GM12878 (cell line): Measurements from ENCODE around the gene B4GALT3. TPM values are rescaled to one million over a fixed set of nuclear protein-coding genes. Genes with fewer than 3 reads are reported as not detected.

ENCODE experiments used
- ATF7 ChIP-seq: fragments of 450-650 bp; IDR thresholded peaks from 2 replicates; pipeline ENCODE4 v1.6.1; 2016; ENCODE audit warnings: low read depth, mild to moderate bottlenecking
- BRCA1 ChIP-seq: IDR thresholded peaks from 2 replicates; pipeline ENCODE4 v1.6.1; 2011; ENCODE audit warnings: low read depth, low read length, improper control_type of control experiment
- CEBPB ChIP-seq, 2 experiments: fragments of 150-350 bp in 1 of 2; IDR thresholded peaks; 2 replicates each; pipeline ENCODE4 v1.6.1; 2012 to 2014; ENCODE audit warnings: low read depth in 2 of 2, low read length in 2 of 2, borderline replicate concordance in 1 of 2, inconsistent platforms in 1 of 2
- CREB1 ChIP-seq: IDR thresholded peaks from 2 replicates; pipeline ENCODE4 v1.6.1; 2012; ENCODE audit warnings: low read depth, mild to moderate bottlenecking, inconsistent platforms
- ETV6 ChIP-seq, 2 experiments: fragments of 450-650 bp in 1 of 2; IDR thresholded peaks in 1 of 2; conservative IDR thresholded peaks in 1 of 2; 2 replicates each; pipeline ENCODE4 v1.6.1; 2014; ENCODE audit warnings: antibody characterized with exemption in 1 of 2, borderline replicate concordance in 1 of 2, low read depth in 1 of 2, mild to moderate bottlenecking in 1 of 2, moderate library complexity in 1 of 2
- NBN ChIP-seq: fragments of 450-650 bp; IDR thresholded peaks from 2 replicates; pipeline ENCODE4 v1.6.1; 2016
- NFYA ChIP-seq: IDR thresholded peaks from 2 replicates; pipeline ENCODE4 v1.6.1; 2011; ENCODE audit warnings: low read depth, mild to moderate bottlenecking, low read length, improper control_type of control experiment, borderline replicate concordance
- NR2C1 ChIP-seq: fragments of 450-650 bp; IDR thresholded peaks from 2 replicates; pipeline ENCODE4 v1.6.1; 2017; ENCODE audit warnings: antibody characterized with exemption, mild to moderate bottlenecking, moderate library complexity
- POU2F2 ChIP-seq: IDR thresholded peaks from 3 replicates; pipeline ENCODE4 v1.6.1; 2011; ENCODE audit warnings: low read depth, mild to moderate bottlenecking, low read length, borderline replicate concordance
- RFX5 ChIP-seq: IDR thresholded peaks from 2 replicates; pipeline ENCODE4 v1.6.1; 2011; ENCODE audit warnings: low read depth, low read length, improper control_type of control experiment
- SMC3 ChIP-seq: IDR thresholded peaks from 2 replicates; pipeline ENCODE4 v1.6.1; 2011; ENCODE audit warnings: low read length, improper control_type of control experiment, borderline replicate concordance
- SP1 ChIP-seq: IDR thresholded peaks from one replicate; pipeline ENCODE4 v1.6.1; 2011; ENCODE audit warnings: low read depth, low read length
- SREBF1 ChIP-seq: IDR thresholded peaks from 2 replicates; pipeline ENCODE4 v1.6.1; 2012; ENCODE audit warnings: mild to moderate bottlenecking, low read length
- SUPT20H ChIP-seq: IDR thresholded peaks from 2 replicates; pipeline ENCODE4 v1.6.1; 2011; ENCODE audit warnings: low read depth, mild to moderate bottlenecking, low read length, moderate library complexity, borderline replicate concordance; ENCODE audit not compliant: control insufficient read depth
- TCF3 ChIP-seq: IDR thresholded peaks from 2 replicates; pipeline ENCODE4 v1.6.1; 2012; ENCODE audit warnings: low read depth, mild to moderate bottlenecking, low read length, borderline replicate concordance; ENCODE audit not compliant: insufficient read depth
- TCF7 ChIP-seq: IDR thresholded peaks from 2 replicates; pipeline ENCODE4 v1.6.1; 2014; ENCODE audit warnings: antibody characterized with exemption, borderline replicate concordance
- polyA plus RNA-seq, 11 experiments: library from polyadenylated mRNA; depleted of rRNA in 4 of 11; unstranded in 6 of 11; stranded (reverse) in 5 of 11; fragments of >200 nt; fragmentation: Nextera tagmentation in 4 of 11; fragmentation: Illumina TruSeq in 1 of 11; extraction: Ambion mirVana in 4 of 11; extraction: Trizol in 1 of 11; gene quantifications; 1 replicate in 1 of 11; 2 replicates in 10 of 11; pipeline versions ENCODE4 v1.2.1 to v1.2.3, GENCODE V29; 2011 to 2016; ENCODE audit warnings: inconsistent platforms in 2 of 11, missing spikeins in 2 of 11, low read depth in 1 of 11
- total RNA-seq, 4 experiments: library from RNA; depleted of rRNA in 3 of 4; stranded (reverse); fragments of >200 nt in 3 of 4; fragmentation: Illumina TruSeq in 1 of 4; extraction: Trizol in 1 of 4; gene quantifications; 2 replicates each; pipeline versions ENCODE4 v1.2.1 to v1.2.3, GENCODE V29; 2013 to 2021
- TF ChIP-seq, protein P1 (sequence below): fragments of 450-650 bp; conservative IDR thresholded peaks from 2 replicates; pipeline ENCODE4 v1.6.1; 2017; ENCODE audit warnings: mild to moderate bottlenecking, moderate library complexity
- TF ChIP-seq, protein P2 (sequence below): fragments of 450-650 bp; IDR thresholded peaks from 2 replicates; pipeline ENCODE4 v1.6.1; 2017; ENCODE audit warnings: low read depth, mild to moderate bottlenecking, moderate library complexity
- TF ChIP-seq, protein P3 (sequence below): fragments of 450-650 bp; IDR thresholded peaks from 2 replicates; pipeline ENCODE4 v1.6.1; 2018; ENCODE audit warnings: borderline replicate concordance, mild to moderate bottlenecking; ENCODE audit not compliant: partially characterized antibody
- TF ChIP-seq, protein P4 (sequence below): IDR thresholded peaks from 2 replicates; pipeline ENCODE4 v1.6.1; 2011; ENCODE audit warnings: mild to moderate bottlenecking, low read depth, low read length, moderate library complexity; ENCODE audit not compliant: insufficient replicate concordance
- TF ChIP-seq, protein P5 (sequence below): IDR thresholded peaks from 2 replicates; pipeline ENCODE4 v1.6.1; 2011; ENCODE audit warnings: low read depth, mild to moderate bottlenecking, low read length, moderate library complexity, borderline replicate concordance; ENCODE audit errors: extremely low read depth

The B4GALT3 gene
- total and polyA plus RNA-seq, 10 of the 15 experiments (the other 5 are each of a cell fraction or from before 2014, with no cell fraction given) = 27.1 to 58.9 (median 42.6) TPM

DNA sequence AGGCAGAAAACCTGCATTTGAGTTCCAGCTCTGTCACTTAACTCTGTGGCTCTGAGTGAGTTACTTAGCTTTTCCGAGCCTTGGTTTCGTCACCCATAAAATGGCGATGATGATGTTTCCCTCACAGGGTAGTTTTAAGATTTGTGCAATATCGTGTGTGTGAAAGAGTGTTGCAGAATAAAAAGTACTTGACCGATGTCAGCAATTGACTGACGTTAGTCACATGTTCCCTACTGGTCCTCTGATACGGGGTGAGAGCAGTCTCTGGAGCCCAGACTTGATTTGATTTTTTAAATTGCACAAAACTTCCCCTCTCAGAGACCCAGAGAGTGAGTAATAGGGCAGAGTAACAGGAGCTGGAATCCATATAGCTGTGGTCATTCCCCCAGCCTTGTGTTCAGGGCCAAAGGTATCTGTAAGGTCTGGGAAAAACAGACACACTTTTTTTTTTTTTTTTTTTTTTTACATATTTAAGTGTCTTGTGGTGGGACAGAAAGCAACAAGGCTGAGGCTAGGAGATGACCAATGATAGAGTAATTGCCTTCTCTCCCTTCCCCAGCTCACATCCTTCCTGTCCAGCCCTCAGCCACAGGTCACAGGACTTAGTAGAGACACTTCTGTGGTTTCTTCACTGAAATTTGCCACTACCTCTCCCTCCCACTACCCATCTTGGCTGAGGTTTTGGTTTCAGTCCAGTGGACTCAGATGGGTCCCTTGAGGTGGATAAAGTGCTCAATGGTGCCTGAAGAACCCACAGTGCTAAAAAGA lies 39.8 kb upstream of the B4GALT3 start (continued):
- peak; percentile 29 for TF ChIP-seq SP1
- no peak for TF ChIP-seq RFX5
- no peak for TF ChIP-seq SUPT20H
- no peak for TF ChIP-seq SMC3
- no peak for TF ChIP-seq POU2F2
- no peak for TF ChIP-seq NR2C1
- no peak for TF ChIP-seq CEBPB (IDR thresholded peaks at IDR 0.05; ENCODE audit: borderline replicate concordance in 1 of 2, low read depth in 2 of 2, low read length in 2 of 2)
- no peak for TF ChIP-seq SREBF1
- peak; percentile 51; the same call in 1 of the 2 replicates for TF ChIP-seq TCF7
- TF ChIP-seq, protein P1, sequence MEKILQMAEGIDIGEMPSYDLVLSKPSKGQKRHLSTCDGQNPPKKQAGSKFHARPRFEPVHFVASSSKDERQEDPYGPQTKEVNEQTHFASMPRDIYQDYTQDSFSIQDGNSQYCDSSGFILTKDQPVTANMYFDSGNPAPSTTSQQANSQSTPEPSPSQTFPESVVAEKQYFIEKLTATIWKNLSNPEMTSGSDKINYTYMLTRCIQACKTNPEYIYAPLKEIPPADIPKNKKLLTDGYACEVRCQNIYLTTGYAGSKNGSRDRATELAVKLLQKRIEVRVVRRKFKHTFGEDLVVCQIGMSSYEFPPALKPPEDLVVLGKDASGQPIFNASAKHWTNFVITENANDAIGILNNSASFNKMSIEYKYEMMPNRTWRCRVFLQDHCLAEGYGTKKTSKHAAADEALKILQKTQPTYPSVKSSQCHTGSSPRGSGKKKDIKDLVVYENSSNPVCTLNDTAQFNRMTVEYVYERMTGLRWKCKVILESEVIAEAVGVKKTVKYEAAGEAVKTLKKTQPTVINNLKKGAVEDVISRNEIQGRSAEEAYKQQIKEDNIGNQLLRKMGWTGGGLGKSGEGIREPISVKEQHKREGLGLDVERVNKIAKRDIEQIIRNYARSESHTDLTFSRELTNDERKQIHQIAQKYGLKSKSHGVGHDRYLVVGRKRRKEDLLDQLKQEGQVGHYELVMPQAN = no peak
- no peak for TF ChIP-seq CREB1
- no peak for TF ChIP-seq TCF3
- TF ChIP-seq ETV6 (conservative IDR thresholded peaks at IDR 0.05 in 1 of 2, IDR thresholded peaks at IDR 0.05 in 1 of 2; ENCODE audit: borderline replicate concordance in 1 of 2, low read depth in 1 of 2) = peak in 1 of 2 experiments; percentile 49; a peak in 1 of 4 replicates
- TF ChIP-seq NFYA = no peak
- TF ChIP-seq ATF7 = peak; percentile 65
- TF ChIP-seq, protein P2, sequence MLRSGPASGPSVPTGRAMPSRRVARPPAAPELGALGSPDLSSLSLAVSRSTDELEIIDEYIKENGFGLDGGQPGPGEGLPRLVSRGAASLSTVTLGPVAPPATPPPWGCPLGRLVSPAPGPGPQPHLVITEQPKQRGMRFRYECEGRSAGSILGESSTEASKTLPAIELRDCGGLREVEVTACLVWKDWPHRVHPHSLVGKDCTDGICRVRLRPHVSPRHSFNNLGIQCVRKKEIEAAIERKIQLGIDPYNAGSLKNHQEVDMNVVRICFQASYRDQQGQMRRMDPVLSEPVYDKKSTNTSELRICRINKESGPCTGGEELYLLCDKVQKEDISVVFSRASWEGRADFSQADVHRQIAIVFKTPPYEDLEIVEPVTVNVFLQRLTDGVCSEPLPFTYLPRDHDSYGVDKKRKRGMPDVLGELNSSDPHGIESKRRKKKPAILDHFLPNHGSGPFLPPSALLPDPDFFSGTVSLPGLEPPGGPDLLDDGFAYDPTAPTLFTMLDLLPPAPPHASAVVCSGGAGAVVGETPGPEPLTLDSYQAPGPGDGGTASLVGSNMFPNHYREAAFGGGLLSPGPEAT = peak; percentile 86
- TF ChIP-seq, protein P3, sequence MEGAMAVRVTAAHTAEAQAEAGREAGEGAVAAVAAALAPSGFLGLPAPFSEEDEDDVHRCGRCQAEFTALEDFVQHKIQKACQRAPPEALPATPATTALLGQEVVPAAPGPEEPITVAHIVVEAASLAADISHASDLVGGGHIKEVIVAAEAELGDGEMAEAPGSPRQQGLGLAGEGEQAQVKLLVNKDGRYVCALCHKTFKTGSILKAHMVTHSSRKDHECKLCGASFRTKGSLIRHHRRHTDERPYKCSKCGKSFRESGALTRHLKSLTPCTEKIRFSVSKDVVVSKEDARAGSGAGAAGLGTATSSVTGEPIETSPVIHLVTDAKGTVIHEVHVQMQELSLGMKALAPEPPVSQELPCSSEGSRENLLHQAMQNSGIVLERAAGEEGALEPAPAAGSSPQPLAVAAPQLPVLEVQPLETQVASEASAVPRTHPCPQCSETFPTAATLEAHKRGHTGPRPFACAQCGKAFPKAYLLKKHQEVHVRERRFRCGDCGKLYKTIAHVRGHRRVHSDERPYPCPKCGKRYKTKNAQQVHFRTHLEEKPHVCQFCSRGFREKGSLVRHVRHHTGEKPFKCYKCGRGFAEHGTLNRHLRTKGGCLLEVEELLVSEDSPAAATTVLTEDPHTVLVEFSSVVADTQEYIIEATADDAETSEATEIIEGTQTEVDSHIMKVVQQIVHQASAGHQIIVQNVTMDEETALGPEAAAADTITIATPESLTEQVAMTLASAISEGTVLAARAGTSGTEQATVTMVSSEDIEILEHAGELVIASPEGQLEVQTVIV = no peak
- 0 out of 2 replicates have a peak, but pooled peaks have one; percentile 65 for TF ChIP-seq NBN
- TF ChIP-seq, protein P4, sequence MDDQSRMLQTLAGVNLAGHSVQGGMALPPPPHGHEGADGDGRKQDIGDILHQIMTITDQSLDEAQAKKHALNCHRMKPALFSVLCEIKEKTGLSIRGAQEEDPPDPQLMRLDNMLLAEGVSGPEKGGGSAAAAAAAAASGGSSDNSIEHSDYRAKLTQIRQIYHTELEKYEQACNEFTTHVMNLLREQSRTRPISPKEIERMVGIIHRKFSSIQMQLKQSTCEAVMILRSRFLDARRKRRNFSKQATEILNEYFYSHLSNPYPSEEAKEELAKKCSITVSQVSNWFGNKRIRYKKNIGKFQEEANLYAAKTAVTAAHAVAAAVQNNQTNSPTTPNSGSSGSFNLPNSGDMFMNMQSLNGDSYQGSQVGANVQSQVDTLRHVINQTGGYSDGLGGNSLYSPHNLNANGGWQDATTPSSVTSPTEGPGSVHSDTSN = no peak
- TF ChIP-seq, protein P5, sequence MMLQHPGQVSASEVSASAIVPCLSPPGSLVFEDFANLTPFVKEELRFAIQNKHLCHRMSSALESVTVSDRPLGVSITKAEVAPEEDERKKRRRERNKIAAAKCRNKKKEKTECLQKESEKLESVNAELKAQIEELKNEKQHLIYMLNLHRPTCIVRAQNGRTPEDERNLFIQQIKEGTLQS = no peak
- no peak for TF ChIP-seq BRCA1
